Naive thymus-derived CD8-positive, alpha-beta T cell (primary cell): ENCODE results near the gene HGFAC. TPM values are rescaled to one million over a fixed set of nuclear protein-coding genes. Genes with fewer than 3 reads are reported as not detected.
"Not testable (repeated sequence)": the region's sequence is repeated elsewhere in the genome, so short reads cannot be mapped to it uniquely, and the experiment has no call there.

Source experiments
- ATAC-seq, 2 donors: fragments of 150-1000 bp; cut with Tn5 transposase in 1 of 2; sonication (Bioruptor Pico), chemical (Tn5 transposase) in 1 of 2; 1 replicate in 1 of 2; 2 replicates in 1 of 2; pipeline ENCODE4 v1.10.0; 2021; ENCODE audit warnings: mild to moderate bottlenecking in 2 of 2, moderate library complexity in 2 of 2
- POLR2A ChIA-PET: fragments of 350-600 bp; sonication (Branson Sonifier 250); formaldehyde crosslinking; loops from one replicate; lab custom pipeline; 2021; ENCODE audit warnings: antibody characterized with exemption; lab: Charles Lee
- DNase-seq, 10 donors: peaks; one replicate each; pipeline versions ENCODE4 v3.0.0 to v3.0.0-alpha.2; 2020 to 2022
- H3K27ac Mint-ChIP-seq, 10 donors: one replicate each; pipeline ENCODE4 v1.8.0; 2020 to 2022; ENCODE audit warnings: mild to moderate bottlenecking in 10 of 10, mixed read lengths in 10 of 10, moderate library complexity in 4 of 10, inconsistent platforms in 1 of 10
- H3K27me3 Mint-ChIP-seq, 5 donors: one replicate each; pipeline ENCODE4 v1.8.0; 2021 to 2022; ENCODE audit warnings: mixed read lengths in 5 of 5
- H3K36me3 Mint-ChIP-seq, 3 donors: one replicate each; pipeline ENCODE4 v1.8.0; 2020 to 2022; ENCODE audit warnings: mixed read lengths in 3 of 3, mild to moderate bottlenecking in 2 of 3, inconsistent platforms in 1 of 3
- H3K4me1 Mint-ChIP-seq, 4 donors: one replicate each; pipeline ENCODE4 v1.8.0; 2021 to 2022; ENCODE audit warnings: mixed read lengths in 4 of 4
- H3K4me3 Mint-ChIP-seq, 10 donors: one replicate each; pipeline ENCODE4 v1.8.0; 2020 to 2022; ENCODE audit warnings: mild to moderate bottlenecking in 10 of 10, mixed read lengths in 10 of 10, moderate library complexity in 6 of 10, inconsistent platforms in 1 of 10
- H3K9me3 Mint-ChIP-seq, 9 donors: one replicate each; pipeline ENCODE4 v1.8.0; 2020 to 2022; ENCODE audit warnings: mixed read lengths in 9 of 9, mild to moderate bottlenecking in 3 of 9, inconsistent platforms in 1 of 9, moderate library complexity in 1 of 9
- polyA plus RNA-seq, 3 donors: library from polyadenylated mRNA; unstranded; fragments of 300-500 nt; fragmentation: Illumina TruSeq; gene quantifications; one replicate each; pipeline ENCODE4 v1.2.3, GENCODE V29; 2021
- total RNA-seq, 8 experiments: library from RNA in 2 of 8; stranded (reverse) in 2 of 8; gene quantifications; one replicate each; pipeline ENCODE4 v1.2.3 and lab custom pipeline; 2021 to 2026

The HGFAC gene
- total and polyA plus RNA-seq, 5 experiments from 2014 or later = not detected

- peaks cover 0 to 10% (median 0%) of the 10 kb centered on the region in 4 donors for H3K4me1 Mint-ChIP-seq
Measured at GRCh38 chr4:3406021-3406420, 35.7 kb upstream of the HGFAC start.

GRCh38 chr4:3406431-3406830 lies 35.3 kb upstream of the HGFAC start:
- Mint-ChIP-seq H3K4me1 (peaks cover 0 to 10% (median 0%) of the 10 kb centered on the region in 4 donors), H3K27ac (no peak overlapping the region), H3K9me3 (no peaks in the 10 kb centered on the region), H3K4me3 (no peak overlapping the region), H3K36me3 (no peaks in the 10 kb centered on the region), H3K27me3 (no peaks in the 10 kb centered on the region)
- peak in 1 of 10 donors; percentile 40 for DNase-seq
- ATAC-seq = no peak
- POLR2A ChIA-PET = no interaction called here

More at GRCh38 chr4:3406021-3406420, 35.7 kb upstream of the HGFAC start:
- DNase-seq (peak in 1 of 10 donors; percentile 30), ATAC-seq (no peak)
- Mint-ChIP-seq H3K27me3 (no peaks in the 10 kb centered on the region), H3K4me3 (no peak overlapping the region), H3K36me3 (no peaks in the 10 kb centered on the region), H3K9me3 (no peaks in the 10 kb centered on the region), H3K27ac (no peak overlapping the region)
- POLR2A ChIA-PET = no interaction called here

- ATAC-seq = no peak
- DNase-seq = peak in 1 of 10 donors; percentile 38
- H3K27ac Mint-ChIP-seq = no peak overlapping the region
- no peaks in the 10 kb centered on the region for H3K36me3 Mint-ChIP-seq
- H3K4me1 Mint-ChIP-seq = peaks cover 0 to 9% (median 0%) of the 10 kb centered on the region in 4 donors
- no peaks in the 10 kb centered on the region for H3K27me3 Mint-ChIP-seq
- H3K9me3 Mint-ChIP-seq = no peaks in the 10 kb centered on the region
- no peak overlapping the region for H3K4me3 Mint-ChIP-seq
- POLR2A ChIA-PET = no interaction called here
Measured at GRCh38 chr4:3407171-3407771, 34.5 kb upstream of the HGFAC start.

- Mint-ChIP-seq H3K4me3 (no peak overlapping the region), H3K27me3 (no peaks in the 10 kb centered on the region), H3K36me3 (no peaks in the 10 kb centered on the region), H3K9me3 (no peaks in the 10 kb centered on the region), H3K4me1 (peaks cover 0 to under 1% (median 0%) of the 10 kb centered on the region in 4 donors), H3K27ac (no peak overlapping the region)
- POLR2A ChIA-PET = no interaction called here
- ATAC-seq = no peak
- DNase-seq = peak in 1 of 10 donors; percentile 32
Measured at GRCh38 chr4:3407930-3408792, 33.6 kb upstream of the HGFAC start.

GRCh38 chr4:3408793-3409330 lies 32.9 kb upstream of the HGFAC start:
- Mint-ChIP-seq H3K27me3 (no peaks in the 10 kb centered on the region), H3K36me3 (no peaks in the 10 kb centered on the region), H3K4me1 (no peaks in the 10 kb centered on the region), H3K4me3 (no peak overlapping the region), H3K27ac (no peak overlapping the region), H3K9me3 (no peaks in the 10 kb centered on the region)
- no peak for ATAC-seq
- POLR2A ChIA-PET = no interaction called here
- peak in 1 of 10 donors; percentile 41 for DNase-seq

DNA sequence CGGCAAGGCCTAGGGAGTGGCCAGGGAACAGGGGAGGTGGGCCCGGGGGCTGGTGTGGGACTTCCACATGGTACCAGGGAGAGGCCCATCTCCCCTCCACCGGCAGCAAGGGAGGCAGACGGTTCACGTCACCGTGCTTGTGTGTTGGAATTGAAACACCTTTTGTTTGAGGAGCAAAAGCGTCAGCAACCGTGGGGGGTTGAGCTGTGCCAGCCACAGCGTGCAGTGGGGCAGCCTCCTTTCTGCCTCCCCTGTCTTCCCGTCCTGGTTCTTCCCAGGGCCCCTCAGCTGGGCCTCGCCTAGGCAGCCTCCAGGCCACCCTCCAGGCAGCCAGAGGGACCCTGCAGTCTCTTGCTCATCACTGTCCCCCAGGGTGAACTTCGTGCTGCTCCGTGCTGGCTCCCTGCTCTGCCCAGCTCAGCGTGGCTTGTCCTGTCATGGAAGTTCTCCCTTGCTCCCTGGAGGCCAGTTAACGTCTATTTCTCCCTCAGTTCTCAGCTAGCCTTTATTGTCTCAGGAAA lies 32.1 kb upstream of the HGFAC start:
- H3K27me3 Mint-ChIP-seq = no peaks in the 10 kb centered on the region
- POLR2A ChIA-PET = no interaction called here
- no peak for ATAC-seq
- no peak overlapping the region for H3K27ac Mint-ChIP-seq
- H3K4me3 Mint-ChIP-seq = no peak overlapping the region
- H3K36me3 Mint-ChIP-seq = no peaks in the 10 kb centered on the region
- DNase-seq = peak in 1 of 10 donors; percentile 43
- peaks cover 0 to 3% (median 0%) of the 10 kb centered on the region in 4 donors for H3K4me1 Mint-ChIP-seq
- no peaks in the 10 kb centered on the region for H3K9me3 Mint-ChIP-seq

GRCh38 chr4:3410401-3411135 lies 31.2 kb upstream of the HGFAC start:
- H3K36me3 Mint-ChIP-seq = no peaks in the 10 kb centered on the region
- peaks cover 0 to 4% (median 0%) of the 10 kb centered on the region in 4 donors for H3K4me1 Mint-ChIP-seq
- no peak for ATAC-seq
- DNase-seq = peak in 1 of 10 donors; percentile 18
- no peak overlapping the region for H3K4me3 Mint-ChIP-seq
- POLR2A ChIA-PET = no interaction called here
- H3K27ac Mint-ChIP-seq = no peak overlapping the region
- no peaks in the 10 kb centered on the region for H3K9me3 Mint-ChIP-seq
- H3K27me3 Mint-ChIP-seq = no peaks in the 10 kb centered on the region

DNA sequence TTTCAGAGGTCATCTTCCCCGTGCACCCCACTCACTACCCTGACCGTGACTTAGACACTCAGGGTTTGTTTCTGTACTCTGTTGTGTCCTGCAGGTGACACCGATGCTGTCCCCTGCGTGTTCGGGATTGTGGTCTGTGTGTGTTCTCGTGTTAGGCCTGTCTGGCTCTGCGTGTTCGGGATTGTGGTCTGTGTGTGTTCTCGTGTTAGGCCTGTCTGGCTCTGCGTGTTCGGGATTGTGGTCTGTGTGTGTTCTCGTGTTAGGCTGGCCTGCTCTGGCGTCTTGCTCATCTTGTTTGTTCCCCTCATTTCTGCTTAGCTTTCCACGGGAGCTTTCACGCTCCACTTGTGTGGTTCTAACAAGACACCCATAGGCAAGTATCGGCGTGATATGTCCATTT lies 30.6 kb upstream of the HGFAC start:
- DNase-seq = peak in 1 of 10 donors; percentile 14
- H3K27me3 Mint-ChIP-seq, H3K4me1 Mint-ChIP-seq, H3K4me3 Mint-ChIP-seq, POLR2A ChIA-PET, ATAC-seq, H3K9me3 Mint-ChIP-seq, H3K36me3 Mint-ChIP-seq, H3K27ac Mint-ChIP-seq: not testable (repeated sequence)

GRCh38 chr4:3411676-3412075 lies 30.1 kb upstream of the HGFAC start:
- DNase-seq (peak in 1 of 10 donors; percentile 6), ATAC-seq (no peak)
- Mint-ChIP-seq H3K27ac (no peak overlapping the region), H3K27me3 (no peaks in the 10 kb centered on the region), H3K36me3 (no peaks in the 10 kb centered on the region), H3K4me1 (peaks cover 0 to 4% (median 0%) of the 10 kb centered on the region in 4 donors), H3K9me3 (no peaks in the 10 kb centered on the region), H3K4me3 (no peak overlapping the region)
- POLR2A ChIA-PET = no interaction called here

DNA sequence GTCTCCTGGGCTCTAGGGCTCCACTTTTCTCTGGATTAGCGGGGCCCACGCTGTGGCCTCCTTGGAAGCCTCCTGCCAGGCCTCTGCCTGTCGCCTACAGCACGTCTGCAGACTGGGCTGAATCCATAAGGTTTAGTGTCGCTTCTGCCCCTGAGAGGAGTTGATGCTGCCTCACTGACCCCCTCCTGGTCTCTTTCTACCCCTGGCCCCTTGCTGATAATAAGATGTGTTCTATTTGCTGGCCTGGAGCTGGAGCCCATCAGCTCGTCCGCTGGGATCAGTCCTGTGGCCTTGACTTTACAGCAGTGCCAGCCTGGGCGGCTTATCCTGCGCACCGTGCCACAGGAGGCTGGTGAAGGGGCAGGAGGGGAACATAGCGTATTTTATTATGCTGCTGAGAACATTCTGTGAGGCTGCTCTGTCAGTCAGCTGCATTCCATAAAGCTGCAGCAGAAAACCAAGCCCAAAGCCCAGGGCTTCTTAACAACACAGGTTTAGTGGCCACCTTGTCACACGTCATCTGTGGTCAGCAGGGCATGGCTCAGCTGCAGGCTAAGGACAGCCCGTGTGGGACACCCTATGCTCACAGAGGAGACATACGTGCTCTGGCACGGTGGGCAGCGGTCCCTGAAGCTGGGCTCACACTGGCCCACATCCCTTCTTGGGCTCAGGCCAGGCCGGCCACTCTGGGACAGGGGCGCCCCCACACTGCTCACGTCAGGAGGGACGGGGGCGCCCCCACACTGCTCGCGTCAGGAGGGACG lies 29.3 kb upstream of the HGFAC start:
- H3K27me3 Mint-ChIP-seq = no peaks in the 10 kb centered on the region
- no peak overlapping the region for H3K27ac Mint-ChIP-seq
- peaks cover 0 to under 1% (median 0%) of the 10 kb centered on the region in 3 donors for H3K36me3 Mint-ChIP-seq
- POLR2A ChIA-PET = no interaction called here
- no peak for ATAC-seq
- H3K4me3 Mint-ChIP-seq = no peak overlapping the region
- DNase-seq = peak in 1 of 10 donors; percentile 52
- H3K4me1 Mint-ChIP-seq = peaks cover 0 to 4% (median 0%) of the 10 kb centered on the region in 4 donors
- H3K9me3 Mint-ChIP-seq = no peaks in the 10 kb centered on the region

DNA sequence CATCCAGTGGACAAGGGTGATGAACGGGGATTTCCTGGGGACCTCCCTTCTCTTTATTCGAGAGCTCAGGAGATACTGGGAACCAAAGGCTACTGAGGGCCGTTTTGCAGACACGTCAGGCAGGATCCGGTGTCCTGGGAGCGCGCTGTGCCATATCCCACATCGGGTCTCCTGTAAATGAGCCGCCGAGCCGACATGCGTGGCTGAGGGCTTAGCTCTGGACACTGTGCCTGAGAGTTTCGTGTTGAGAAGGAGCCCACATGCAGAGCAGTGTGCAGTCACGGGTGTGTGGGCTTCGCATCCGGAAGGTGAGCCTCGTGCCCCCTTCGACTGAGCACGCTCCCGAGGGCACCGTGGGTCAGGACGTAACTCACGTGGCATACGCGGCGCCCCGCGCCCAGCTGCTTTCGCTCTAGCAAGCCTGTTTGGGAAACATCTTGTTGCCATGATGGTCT lies 28.5 kb upstream of the HGFAC start:
- POLR2A ChIA-PET = no interaction called here
- peak in 1 of 10 donors; percentile 31 for DNase-seq
- ATAC-seq = no peak
- H3K36me3 Mint-ChIP-seq = peaks cover 0 to 5% (median 0%) of the 10 kb centered on the region in 3 donors
- no peak overlapping the region for H3K27ac Mint-ChIP-seq
- no peak overlapping the region for H3K4me3 Mint-ChIP-seq
- no peaks in the 10 kb centered on the region for H3K27me3 Mint-ChIP-seq
- H3K9me3 Mint-ChIP-seq = no peaks in the 10 kb centered on the region
- peaks cover 0 to 7% (median 2%) of the 10 kb centered on the region in 4 donors for H3K4me1 Mint-ChIP-seq
